Naive thymus-derived CD4-positive, alpha-beta T cell (primary cell): ENCODE results near the gene BDNF. TPM values are rescaled to one million over a fixed set of nuclear protein-coding genes. Genes with fewer than 3 reads are reported as not detected.

ENCODE experiments used
- ATAC-seq: fragments of 150-1000 bp; cut with Tn5 transposase; 2 replicates; pipeline ENCODE4 v1.10.0; 2021; ENCODE audit warnings: mild to moderate bottlenecking, moderate library complexity
- CTCF ChIA-PET: fragments of 350-600 bp; sonication (Branson Sonifier 250); formaldehyde crosslinking; loops from one replicate; lab custom pipeline; 2021; ENCODE audit warnings: antibody characterized with exemption; lab: Charles Lee
- POLR2A ChIA-PET: fragments of 350-600 bp; sonication (Branson Sonifier 250); formaldehyde crosslinking; loops from one replicate; lab custom pipeline; 2021; ENCODE audit warnings: antibody characterized with exemption, inconsistent platforms; lab: Charles Lee
- DNase-seq, 9 donors: peaks; one replicate each; pipeline versions ENCODE4 v3.0.0 to v3.0.0-alpha.2; 2020 to 2022; ENCODE audit warnings: mixed read lengths in 1 of 9
- H3K27ac ChIP-seq: one replicate; pipeline ENCODE4 v1.7.0; 2013; ENCODE audit warnings: mild to moderate bottlenecking, low read depth, low read length, moderate library complexity
- H3K27me3 ChIP-seq, 2 donors: one replicate each; pipeline ENCODE4 v1.7.0; 2013; ENCODE audit warnings: low read length in 2 of 2, mild to moderate bottlenecking in 2 of 2, moderate library complexity in 2 of 2; ENCODE audit not compliant: control insufficient read depth in 2 of 2, insufficient read depth in 2 of 2
- H3K36me3 ChIP-seq, 3 experiments: 1 replicate in 2 of 3; 2 replicates in 1 of 3; pipeline ENCODE4 v1.7.0; 2013; ENCODE audit warnings: low read length in 3 of 3, mild to moderate bottlenecking in 3 of 3, moderate library complexity in 1 of 3; ENCODE audit not compliant: insufficient read depth in 3 of 3, control insufficient read depth in 2 of 3
- H3K4me1 ChIP-seq, 2 donors: one replicate each; pipeline ENCODE4 v1.7.0; 2013; ENCODE audit warnings: low read length in 2 of 2, mild to moderate bottlenecking in 2 of 2, moderate library complexity in 1 of 2; ENCODE audit not compliant: control insufficient read depth in 2 of 2, insufficient read depth in 2 of 2
- H3K4me3 ChIP-seq: 2 replicates; pipeline ENCODE4 v1.7.0; 2013; ENCODE audit warnings: mild to moderate bottlenecking, low read length
- H3K9me3 ChIP-seq, 3 experiments: 1 replicate in 2 of 3; 2 replicates in 1 of 3; pipeline ENCODE4 v1.7.0; 2013; ENCODE audit warnings: low read length in 3 of 3; ENCODE audit not compliant: control insufficient read depth in 2 of 3
- H3K27ac Mint-ChIP-seq, 9 donors: one replicate each; pipeline ENCODE4 v1.8.0; 2020 to 2022; ENCODE audit warnings: mixed read lengths in 9 of 9, mild to moderate bottlenecking in 8 of 9, moderate library complexity in 5 of 9, inconsistent platforms in 2 of 9
- H3K27me3 Mint-ChIP-seq, 5 donors: one replicate each; pipeline ENCODE4 v1.8.0; 2021 to 2022; ENCODE audit warnings: mixed read lengths in 5 of 5, mild to moderate bottlenecking in 1 of 5
- H3K36me3 Mint-ChIP-seq, 5 donors: one replicate each; pipeline ENCODE4 v1.8.0; 2020 to 2022; ENCODE audit warnings: mixed read lengths in 5 of 5, mild to moderate bottlenecking in 3 of 5, inconsistent platforms in 1 of 5
- H3K4me1 Mint-ChIP-seq, 7 donors: one replicate each; pipeline ENCODE4 v1.8.0; 2020 to 2022; ENCODE audit warnings: mixed read lengths in 7 of 7, mild to moderate bottlenecking in 3 of 7, inconsistent platforms in 1 of 7
- H3K4me3 Mint-ChIP-seq, 10 donors: one replicate each; pipeline ENCODE4 v1.8.0; 2020 to 2022; ENCODE audit warnings: mild to moderate bottlenecking in 10 of 10, mixed read lengths in 10 of 10, moderate library complexity in 6 of 10, inconsistent platforms in 2 of 10
- H3K9me3 Mint-ChIP-seq, 11 donors: one replicate each; pipeline ENCODE4 v1.8.0; 2020 to 2022; ENCODE audit warnings: mixed read lengths in 11 of 11, mild to moderate bottlenecking in 4 of 11, inconsistent platforms in 1 of 11, moderate library complexity in 1 of 11
- intact Hi-C, 2 donors: fragments of 100-400 bp; cut with micrococcal nuclease; formaldehyde crosslinking; loops; one replicate each; pipeline ENCODE4 v1.15.1; 2023
- polyA plus RNA-seq, 2 donors: library from polyadenylated mRNA; unstranded; fragments of 300-500 nt; fragmentation: Illumina TruSeq; gene quantifications; one replicate each; pipeline ENCODE4 v1.2.3, GENCODE V29; 2021
- total RNA-seq, 6 experiments: library from RNA in 5 of 6; stranded (reverse) in 5 of 6; gene quantifications; 1 replicate in 5 of 6; 2 replicates in 1 of 6; pipeline ENCODE4 v1.2.3 and lab custom pipeline; 2021 to 2026

The BDNF gene
- total and polyA plus RNA-seq, 7 experiments from 2014 or later, result not detected

DNA sequence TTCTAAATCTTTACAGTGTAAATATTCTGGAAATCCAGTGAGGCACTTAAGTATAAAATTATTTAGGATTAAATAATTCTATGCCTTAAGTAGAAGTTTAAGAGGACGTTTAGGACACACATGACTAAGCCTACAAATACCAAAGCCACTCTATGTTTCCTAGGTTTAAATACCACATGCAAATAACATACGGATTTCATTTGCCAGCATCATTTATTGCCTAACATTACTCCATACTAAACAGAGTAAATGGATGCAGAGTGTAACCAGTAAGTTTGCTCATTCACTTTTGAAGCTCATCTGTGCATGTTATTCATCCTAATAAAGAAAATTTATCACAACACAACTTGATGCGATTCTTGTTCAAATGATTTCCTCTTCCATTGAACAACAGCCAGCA lies 4.1 kb downstream of the BDNF start:
- peaks cover 9 to 23% (median 17%) of the 10 kb centered on the region in 7 donors for H3K4me1 Mint-ChIP-seq
- DNase-seq, result no peak
- no peak overlapping the region for H3K4me3 ChIP-seq
- no peak overlapping the region for H3K4me3 Mint-ChIP-seq
- H3K4me1 ChIP-seq, result peaks cover 0 to 13% of the 10 kb centered on the region in 2 donors
- no peaks in the 10 kb centered on the region for H3K9me3 ChIP-seq
- intact Hi-C loops, result loop anchor here in 1 of 2 donors (10.0 kb wide), 1 partner anchor 1639 kb away; no protein-coding TSS in a partner anchor
- H3K27ac Mint-ChIP-seq, result no peak overlapping the region
- no peaks in the 10 kb centered on the region for H3K36me3 Mint-ChIP-seq
- H3K27ac ChIP-seq, result no peak overlapping the region
- H3K27me3 ChIP-seq, result peaks cover 5 to 15% of the 10 kb centered on the region in 2 donors
- H3K36me3 ChIP-seq, result no peaks in the 10 kb centered on the region
- ChIA-PET POLR2A (no interaction called here), CTCF (no interaction called here)
- no peak for ATAC-seq
- H3K9me3 Mint-ChIP-seq, result peaks cover 0 to 5% (median 0%) of the 10 kb centered on the region in 11 donors
- peaks cover 41 to 59% (median 54%) of the 10 kb centered on the region in 5 donors for H3K27me3 Mint-ChIP-seq

DNA sequence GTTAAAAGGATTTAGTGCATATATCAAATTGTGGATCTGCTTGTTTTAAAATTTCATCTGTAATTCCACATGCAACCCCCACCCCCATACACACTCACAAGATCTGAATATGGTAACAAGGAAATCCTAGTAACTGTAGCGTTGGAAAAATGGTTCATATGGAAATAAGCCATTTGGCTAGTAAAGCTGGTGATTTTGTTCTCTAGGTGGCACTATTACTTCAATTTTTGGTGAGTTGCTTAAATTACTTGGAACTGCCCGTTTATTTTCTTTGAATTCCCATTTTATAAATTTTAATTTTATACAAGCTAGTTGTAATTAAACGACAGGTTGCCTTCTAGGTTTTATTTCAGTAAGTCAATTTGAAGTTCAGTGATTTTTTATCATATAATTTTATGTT lies 5.3 kb downstream of the BDNF start:
- H3K36me3 ChIP-seq, result no peaks in the 10 kb centered on the region
- Mint-ChIP-seq H3K36me3 (no peaks in the 10 kb centered on the region), H3K27me3 (peaks cover 36 to 53% (median 49%) of the 10 kb centered on the region in 5 donors), H3K4me1 (peaks cover 5 to 18% (median 12%) of the 10 kb centered on the region in 7 donors), H3K9me3 (peaks cover 0 to 2% (median 0%) of the 10 kb centered on the region in 11 donors), H3K4me3 (no peak overlapping the region), H3K27ac (no peak overlapping the region)
- DNase-seq (no peak), ATAC-seq (no peak)
- POLR2A ChIA-PET, result no interaction called here
- no peaks in the 10 kb centered on the region for H3K9me3 ChIP-seq
- CTCF ChIA-PET, result no interaction called here
- intact Hi-C loops, result loop anchor here in 1 of 2 donors (10.0 kb wide), 1 partner anchor 1640 kb away; no protein-coding TSS in a partner anchor
- peaks cover 5 to 15% of the 10 kb centered on the region in 2 donors for H3K27me3 ChIP-seq
- no peak overlapping the region for H3K27ac ChIP-seq
- peaks cover 0 to 13% of the 10 kb centered on the region in 2 donors for H3K4me1 ChIP-seq
- no peak overlapping the region for H3K4me3 ChIP-seq

DNA sequence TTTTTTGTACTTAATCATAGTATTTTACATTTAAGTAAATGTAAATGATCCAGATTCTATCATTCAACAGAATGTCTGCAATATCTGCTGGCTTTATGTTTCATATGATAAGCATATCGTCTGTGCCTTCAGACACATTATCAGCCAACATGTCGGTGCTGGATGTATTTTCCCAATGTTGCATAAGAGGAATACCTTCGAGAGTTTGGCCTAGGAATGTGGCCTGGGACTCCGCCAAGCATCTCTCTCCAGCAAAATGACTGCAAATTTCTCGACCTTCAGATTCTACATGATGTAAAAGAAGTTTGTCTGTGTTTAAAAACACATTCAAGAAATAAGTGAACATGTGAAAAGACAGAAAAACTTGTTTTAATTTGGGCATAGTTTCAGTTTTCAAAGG lies 6.9 kb downstream of the BDNF start:
- no peak overlapping the region for H3K27ac Mint-ChIP-seq
- Histone ChIP-seq H3K27ac (no peak overlapping the region), H3K4me3 (no peak overlapping the region), H3K36me3 (no peaks in the 10 kb centered on the region), H3K4me1 (peaks cover 0 to 2% of the 10 kb centered on the region in 2 donors), H3K27me3 (peaks cover 5 to 6% of the 10 kb centered on the region in 2 donors), H3K9me3 (no peaks in the 10 kb centered on the region)
- ChIA-PET CTCF (no interaction called here), POLR2A (no interaction called here)
- ATAC-seq (no peak), DNase-seq (no peak)
- peaks cover 0 to 2% (median 2%) of the 10 kb centered on the region in 7 donors for H3K4me1 Mint-ChIP-seq
- intact Hi-C loops, result loop anchor here in 1 of 2 donors (10.0 kb wide), 1 partner anchor 1641 kb away; no protein-coding TSS in a partner anchor
- peaks cover 0 to 8% (median 0%) of the 10 kb centered on the region in 5 donors for H3K36me3 Mint-ChIP-seq
- H3K4me3 Mint-ChIP-seq, result no peak overlapping the region
- peaks cover 20 to 42% (median 33%) of the 10 kb centered on the region in 5 donors for H3K27me3 Mint-ChIP-seq
- no peaks in the 10 kb centered on the region for H3K9me3 Mint-ChIP-seq

DNA sequence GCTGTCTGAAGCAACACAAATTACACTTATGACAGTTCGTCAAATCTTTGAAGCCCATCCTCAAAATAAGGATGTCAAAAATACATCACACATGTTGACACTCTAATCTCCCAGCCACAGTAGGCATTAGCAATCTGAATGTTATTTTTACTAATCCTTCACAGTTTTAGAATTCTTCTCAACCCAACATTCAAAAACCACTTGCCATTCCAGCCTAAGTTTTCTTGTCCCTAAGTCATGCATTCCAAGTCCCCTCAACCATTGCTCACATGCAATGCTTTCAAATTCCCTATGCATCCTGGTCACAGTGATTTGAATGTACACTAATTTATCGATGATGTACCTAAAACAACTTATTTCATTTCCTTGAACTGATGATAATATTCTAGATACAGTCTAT lies 7.5 kb downstream of the BDNF start:
- ChIA-PET POLR2A (no interaction called here), CTCF (no interaction called here)
- H3K36me3 ChIP-seq, result no peaks in the 10 kb centered on the region
- H3K27me3 Mint-ChIP-seq, result peaks cover 16 to 38% (median 29%) of the 10 kb centered on the region in 5 donors
- DNase-seq, result no peak
- no peak for ATAC-seq
- intact Hi-C loops, result loop anchor here in 1 of 2 donors (10.0 kb wide), 1 partner anchor 1642 kb away; no protein-coding TSS in a partner anchor
- H3K4me1 Mint-ChIP-seq, result peaks cover 0 to 1% (median 0%) of the 10 kb centered on the region in 7 donors
- H3K9me3 ChIP-seq, result no peaks in the 10 kb centered on the region
- H3K4me3 ChIP-seq, result no peak overlapping the region
- no peak overlapping the region for H3K4me3 Mint-ChIP-seq
- peaks cover 5 to 6% of the 10 kb centered on the region in 2 donors for H3K27me3 ChIP-seq
- H3K4me1 ChIP-seq, result no peaks in the 10 kb centered on the region
- peaks cover 0 to 8% (median 0%) of the 10 kb centered on the region in 5 donors for H3K36me3 Mint-ChIP-seq
- H3K9me3 Mint-ChIP-seq, result no peaks in the 10 kb centered on the region
- no peak overlapping the region for H3K27ac Mint-ChIP-seq
- H3K27ac ChIP-seq, result no peak overlapping the region

DNA sequence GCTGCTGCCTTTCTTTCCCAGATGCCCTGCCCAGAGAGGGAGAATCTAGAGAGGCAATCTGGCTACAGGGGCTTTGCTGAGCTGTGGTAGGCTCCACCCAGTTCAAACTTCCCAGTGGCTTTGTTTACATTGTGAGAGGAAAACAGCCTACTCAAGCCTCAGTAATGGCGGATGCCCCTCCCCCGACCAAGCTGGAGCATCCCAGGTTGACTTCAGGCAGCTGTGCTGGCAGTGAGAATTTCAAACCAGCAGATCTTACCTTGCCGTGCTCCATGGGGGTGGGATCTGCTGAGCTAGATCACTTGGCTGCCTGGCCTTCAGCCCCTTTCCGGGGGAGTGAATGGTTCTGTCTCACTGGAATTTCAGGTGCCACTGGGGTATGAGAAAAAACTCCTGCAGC lies 12.2 kb downstream of the BDNF start:
- Mint-ChIP-seq H3K36me3 (peaks cover 0 to 13% (median 4%) of the 10 kb centered on the region in 5 donors), H3K27ac (no peak overlapping the region), H3K4me1 (no peaks in the 10 kb centered on the region), H3K9me3 (peaks cover 0 to 8% (median under 1%) of the 10 kb centered on the region in 11 donors), H3K27me3 (peaks cover 0 to 4% (median 0%) of the 10 kb centered on the region in 5 donors), H3K4me3 (no peak overlapping the region)
- intact Hi-C loops, result no loop called here
- Histone ChIP-seq H3K4me3 (no peak overlapping the region), H3K36me3 (no peaks in the 10 kb centered on the region), H3K27ac (no peak overlapping the region), H3K27me3 (no peaks in the 10 kb centered on the region), H3K4me1 (no peaks in the 10 kb centered on the region), H3K9me3 (no peaks in the 10 kb centered on the region)
- POLR2A ChIA-PET, result no interaction called here
- CTCF ChIA-PET, result no interaction called here
- ATAC-seq, result no peak
- no peak for DNase-seq

DNA sequence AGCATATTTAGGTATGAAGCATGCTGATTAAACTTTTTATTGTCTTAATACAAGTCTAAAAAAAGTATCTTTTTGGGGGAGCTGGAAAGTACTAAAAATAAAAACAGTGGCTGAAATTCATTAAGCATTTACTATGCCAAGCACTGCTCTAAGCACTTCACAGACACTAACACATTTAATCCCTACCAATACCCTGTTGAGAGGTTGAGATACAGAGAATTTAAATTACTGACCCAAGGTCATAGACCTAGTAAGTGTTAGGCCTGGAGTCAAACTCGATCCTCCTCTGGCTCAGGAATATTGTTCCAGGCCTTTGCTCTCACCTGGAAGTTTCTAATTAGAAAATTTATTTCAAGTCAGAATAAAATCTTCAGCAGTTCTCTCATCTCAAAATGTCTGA lies 18.6 kb downstream of the BDNF start:
- H3K36me3 Mint-ChIP-seq, result peaks cover 0 to 23% (median 6%) of the 10 kb centered on the region in 5 donors
- Histone ChIP-seq H3K9me3 (no peaks in the 10 kb centered on the region), H3K27me3 (no peaks in the 10 kb centered on the region), H3K36me3 (no peaks in the 10 kb centered on the region), H3K4me1 (no peaks in the 10 kb centered on the region), H3K27ac (no peak overlapping the region), H3K4me3 (no peak overlapping the region)
- peaks cover 0 to 9% (median 1%) of the 10 kb centered on the region in 11 donors for H3K9me3 Mint-ChIP-seq
- ChIA-PET POLR2A (no interaction called here), CTCF (no interaction called here)
- intact Hi-C loops, result no loop called here
- H3K27ac Mint-ChIP-seq, result no peak overlapping the region
- H3K27me3 Mint-ChIP-seq, result no peaks in the 10 kb centered on the region
- H3K4me3 Mint-ChIP-seq, result no peak overlapping the region
- H3K4me1 Mint-ChIP-seq, result no peaks in the 10 kb centered on the region
- DNase-seq, result no peak
- ATAC-seq, result no peak
